Measurements from ENCODE around the gene BOLA2B. TPM values are rescaled to one million over a fixed set of nuclear protein-coding genes. Genes with fewer than 3 reads are reported as not detected.
A peak's percentile ranks its signal among the peaks of the same experiment; 100 is the strongest.
"Not testable (repeated sequence)": the region's sequence is repeated elsewhere in the genome, so short reads cannot be mapped to it uniquely, and the experiment has no call there.

Gene BOLA2B
- total RNA-seq, result 100 to 1,000 TPM in 2 of 3 donors, 10 to 100 TPM in 1; 67.8 to 187 (median 152) TPM
- long read RNA-seq, donor 1, transcript BOLA2B-201 (3 exons, 1,012 nt), result major isoform, 10 of 38 reads
- long read RNA-seq, donor 1, partial matches to known transcripts, result 0 of 38 reads
- long read RNA-seq, donor 1, other reads (novel, unspliced or antisense), result 26 of 38 reads
- long read RNA-seq, donor 2, transcript BOLA2B-201 (3 exons, 1,012 nt), result major isoform, 34 of 38 reads
- long read RNA-seq, donor 2, partial matches to known transcripts, result 0 of 38 reads
- long read RNA-seq, donor 2, other reads (novel, unspliced or antisense), result 1 of 38 reads

DNA sequence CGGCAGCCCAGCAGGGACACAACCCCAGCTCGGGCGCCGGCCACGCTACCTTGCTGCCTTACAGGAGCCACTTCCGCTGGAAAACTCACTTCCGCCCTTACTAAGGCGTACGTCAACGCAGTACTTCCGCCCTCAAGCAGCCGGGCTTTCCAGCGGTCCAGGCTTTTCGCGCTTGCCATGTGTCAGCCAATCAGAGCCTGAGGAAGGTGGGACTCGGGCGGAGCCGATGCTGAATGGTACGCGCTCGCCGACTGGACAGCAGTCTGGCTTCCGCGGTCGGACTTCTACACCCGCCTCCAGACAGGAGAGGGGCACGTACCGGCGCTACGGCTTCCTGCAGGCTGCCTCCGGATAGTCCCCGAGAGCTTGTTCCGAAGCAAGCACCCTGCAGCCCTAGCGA lies at the start of gene BOLA2B, which contains the start of gene SLX1A:
Gene BOLA2B (minus strand): TSS at position 52 of the 400 bp plus-strand sequence. CDS start 71 bp downstream, outside the sequence.
Gene SLX1A (plus strand): TSS at position 261 of the 400 bp plus-strand sequence. CDS start 210 bp downstream, outside the sequence.
- H3K9me3 ChIP-seq; H3K4me3 ChIP-seq; DNase-seq; H3K36me3 ChIP-seq (ENCODE audit: low read depth); intact Hi-C loops (cut with DNase I, micrococcal nuclease); H3K4me1 ChIP-seq (ENCODE audit: low read depth): not testable (repeated sequence)
- peak; percentile 90 for ATAC-seq

DNA sequence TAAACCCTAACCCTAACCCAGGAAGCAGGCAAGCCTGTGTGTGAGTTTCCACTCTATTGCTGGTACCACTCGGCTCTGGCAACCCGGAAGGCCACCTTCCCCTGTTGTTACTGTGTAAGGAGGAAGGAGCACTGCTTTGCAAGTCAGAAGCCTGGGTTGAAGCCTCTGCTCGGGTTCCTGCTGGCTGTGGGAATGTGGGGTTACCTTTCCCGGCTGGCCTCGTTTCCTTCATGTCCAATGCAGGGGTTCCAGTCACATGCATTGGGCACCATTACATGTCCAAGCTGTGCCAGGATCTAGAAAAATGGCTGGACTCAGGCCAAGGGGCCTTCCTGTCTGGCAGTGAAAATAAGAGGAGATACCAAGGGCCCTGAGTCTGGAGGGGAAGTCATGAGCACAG lies 23.6 kb upstream of the BOLA2B start:
- H3K9me3 ChIP-seq; H3K36me3 ChIP-seq (ENCODE audit: low read depth); intact Hi-C loops (cut with DNase I, micrococcal nuclease); ATAC-seq; H3K4me1 ChIP-seq (ENCODE audit: low read depth); H3K4me3 ChIP-seq: not testable (repeated sequence)
- DNase-seq, result peak in 2 of 3 donors; percentile 16 to 17

DNA sequence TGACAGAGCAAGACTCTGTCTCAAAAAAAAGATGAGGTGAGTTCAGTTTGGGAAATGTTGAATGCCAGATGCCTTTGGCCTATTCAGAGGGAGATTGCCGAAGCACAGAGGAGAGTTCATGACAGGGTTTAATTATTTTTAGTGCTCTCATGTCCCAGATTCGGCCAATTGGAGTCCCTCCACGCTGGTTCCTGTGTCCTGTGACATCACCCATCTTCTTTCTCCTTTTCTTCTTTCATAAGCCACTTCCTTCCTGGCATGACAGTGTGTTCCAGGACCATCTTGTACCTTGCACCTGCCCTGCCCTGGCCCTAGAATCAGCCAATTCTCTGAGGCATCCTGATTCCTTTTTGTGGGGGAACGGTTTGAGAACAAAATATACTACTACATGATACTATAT lies 17.9 kb upstream of the BOLA2B start:
- H3K9me3 ChIP-seq; H3K4me1 ChIP-seq (ENCODE audit: low read depth); DNase-seq; intact Hi-C loops (cut with DNase I, micrococcal nuclease); H3K36me3 ChIP-seq (ENCODE audit: low read depth); H3K4me3 ChIP-seq: not testable (repeated sequence)
- peak; percentile 17 for ATAC-seq

DNA sequence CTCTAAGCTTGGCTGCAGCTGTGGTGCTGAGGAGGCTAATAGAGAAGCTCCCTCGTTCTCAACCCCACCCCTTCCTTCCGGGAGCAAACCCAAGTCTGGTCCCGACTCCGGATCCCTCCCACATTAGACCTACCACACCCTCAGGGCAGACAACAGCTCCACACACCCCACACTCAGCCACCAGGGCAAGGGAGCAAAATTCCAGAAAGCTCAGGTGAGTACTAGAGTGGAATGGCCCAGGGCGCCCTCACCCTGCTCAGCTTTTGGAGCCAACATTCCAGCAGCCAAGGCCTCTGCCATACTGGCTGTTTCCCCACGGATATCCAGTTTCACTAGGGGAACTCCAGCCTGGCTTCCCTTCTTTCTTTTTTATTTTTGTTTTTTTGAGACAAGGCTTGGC lies 15.6 kb upstream of the BOLA2B start:
- DNase-seq (peak in 2 of 3 donors; percentile 77 to 87), ATAC-seq (peak; percentile 74)
- intact Hi-C loops (cut with DNase I, micrococcal nuclease); H3K4me1 ChIP-seq (ENCODE audit: low read depth); H3K4me3 ChIP-seq; H3K9me3 ChIP-seq; H3K36me3 ChIP-seq (ENCODE audit: low read depth): not testable (repeated sequence)

DNA sequence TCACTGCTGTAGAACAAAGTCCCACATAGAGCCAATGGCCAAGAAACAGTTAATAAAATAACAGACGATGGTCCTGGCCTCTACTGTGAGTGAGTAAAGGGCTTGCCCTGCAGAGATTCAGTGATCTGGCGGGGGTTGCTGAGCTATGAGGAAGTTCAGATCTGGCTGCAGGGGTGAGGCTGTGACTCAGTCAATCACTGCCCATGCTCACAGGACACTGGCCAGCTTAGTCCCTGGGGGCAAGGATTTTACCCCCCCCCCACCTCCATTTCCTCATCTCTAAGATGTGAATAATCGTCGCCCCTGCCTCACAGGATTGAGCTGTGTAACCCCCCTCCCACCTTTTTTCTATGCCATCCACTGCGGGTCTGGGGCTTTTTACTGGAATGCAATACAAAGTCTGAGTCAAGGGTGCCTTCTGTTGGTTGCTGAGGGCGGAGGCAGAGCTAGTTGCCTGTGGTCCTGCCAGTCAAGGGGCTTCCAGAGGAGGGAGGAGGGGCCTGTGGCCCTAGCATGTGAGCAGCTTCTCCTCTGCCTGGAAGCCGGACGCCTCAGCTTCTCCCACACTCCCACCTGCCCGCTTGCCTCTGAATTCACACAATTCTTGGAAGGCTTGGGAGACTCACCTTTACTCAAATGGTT lies 13.7 kb upstream of the BOLA2B start:
- H3K9me3 ChIP-seq; H3K4me1 ChIP-seq (ENCODE audit: low read depth); H3K36me3 ChIP-seq (ENCODE audit: low read depth); H3K4me3 ChIP-seq; intact Hi-C loops (cut with DNase I, micrococcal nuclease): not testable (repeated sequence)
- ATAC-seq (peak; percentile 66), DNase-seq (peak; percentile 24 to 52 (median 43))

DNA sequence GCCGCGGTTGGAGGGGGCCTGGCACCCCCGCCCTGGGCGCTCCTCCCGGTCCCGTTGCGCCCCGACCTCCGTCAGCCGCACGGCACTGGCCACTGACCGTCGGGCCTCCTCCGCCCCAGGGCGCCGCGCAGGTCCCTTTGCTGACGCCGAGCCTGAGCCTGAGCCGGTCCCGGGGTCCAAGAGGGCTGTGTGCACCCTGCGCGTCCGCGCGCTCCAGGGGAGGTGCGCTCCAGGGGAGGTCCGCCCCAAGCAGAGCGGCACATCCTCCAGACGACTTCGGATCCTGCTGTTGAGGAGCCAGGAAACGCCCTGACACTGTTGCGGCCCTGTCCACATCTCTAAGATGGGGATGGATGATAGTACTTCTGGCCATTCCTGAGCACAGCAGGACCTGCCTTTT lies 12.8 kb upstream of the BOLA2B start:
- DNase-seq; H3K36me3 ChIP-seq (ENCODE audit: low read depth); H3K4me1 ChIP-seq (ENCODE audit: low read depth); intact Hi-C loops (cut with DNase I, micrococcal nuclease); H3K9me3 ChIP-seq; H3K4me3 ChIP-seq: not testable (repeated sequence)
- ATAC-seq, result peak; percentile 49

DNA sequence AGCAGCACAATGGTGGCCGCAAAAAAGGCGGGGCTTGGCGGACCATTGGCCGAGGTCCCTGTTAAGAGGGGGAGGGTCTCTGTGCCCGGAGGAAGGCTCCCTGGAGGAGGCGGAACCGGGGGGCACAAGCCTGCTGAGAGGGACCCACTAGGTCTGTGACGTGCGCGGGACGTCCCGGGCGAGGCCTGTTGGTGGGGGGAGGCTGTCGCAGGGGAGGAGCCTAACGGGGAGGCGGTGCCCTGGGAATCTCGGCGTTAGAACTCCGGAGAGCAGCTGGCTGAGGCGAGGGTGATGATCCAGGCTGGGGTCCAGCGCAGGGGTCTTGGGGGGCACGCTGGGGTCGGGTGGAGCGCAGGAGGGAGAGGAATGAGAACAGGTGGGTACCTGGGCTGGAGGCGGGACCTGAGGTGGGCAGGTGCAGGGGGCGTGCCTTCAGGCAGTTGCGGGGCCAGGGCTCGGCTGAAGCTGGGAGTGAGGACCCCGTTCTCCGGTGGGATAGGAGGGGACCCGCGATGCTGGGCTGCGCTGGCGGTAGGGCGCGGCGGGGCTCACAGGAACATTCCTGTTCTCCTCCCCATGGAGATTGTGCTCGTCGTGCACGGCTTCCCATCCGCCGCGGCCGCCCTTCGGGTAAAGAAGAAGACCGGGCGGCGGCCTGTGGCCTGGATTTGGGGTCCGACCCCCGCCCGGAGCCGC lies 12.2 kb upstream of the BOLA2B start:
- intact Hi-C loops (cut with DNase I, micrococcal nuclease); H3K36me3 ChIP-seq (ENCODE audit: low read depth); H3K4me3 ChIP-seq; H3K9me3 ChIP-seq; H3K4me1 ChIP-seq (ENCODE audit: low read depth): not testable (repeated sequence)
- DNase-seq (peak; percentile 32 to 58 (median 54)), ATAC-seq (peak; percentile 69)

DNA sequence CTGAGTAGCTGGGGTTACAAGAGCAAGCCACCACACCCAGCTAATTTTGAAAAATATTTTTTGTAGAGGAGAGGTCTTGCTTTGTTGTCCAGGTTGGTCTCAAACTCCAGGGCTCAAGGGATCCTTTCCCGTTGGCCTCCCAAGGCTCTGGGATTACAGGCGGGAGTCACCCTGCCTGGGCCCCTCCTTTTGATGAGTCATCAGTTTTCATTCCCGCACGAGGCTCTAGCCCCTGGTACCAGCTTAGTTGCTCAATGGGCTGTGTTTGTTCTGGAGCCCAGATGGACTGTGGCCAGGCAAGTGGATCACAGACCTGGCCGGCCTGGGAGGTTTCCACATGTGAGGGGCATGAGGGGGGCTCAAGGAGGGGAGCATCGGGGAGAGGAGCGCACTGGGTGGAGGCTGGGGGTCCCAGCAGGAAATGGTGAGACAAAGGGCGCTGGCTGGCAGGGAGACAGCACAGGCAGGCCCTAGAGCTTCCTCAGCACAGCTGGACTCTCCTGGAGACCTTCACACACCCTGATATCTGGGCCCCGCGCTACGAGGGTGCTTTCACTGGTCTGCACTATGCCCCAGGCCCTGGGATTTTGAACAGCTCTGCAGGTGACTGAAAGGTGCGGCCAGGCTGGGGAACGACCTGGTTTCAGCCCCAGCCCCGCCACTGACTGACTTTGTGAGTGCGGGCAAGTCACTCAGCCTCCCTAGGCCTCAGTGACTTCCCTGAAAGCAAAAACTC lies 6.3 kb upstream of the BOLA2B start:
- H3K4me3 ChIP-seq; H3K9me3 ChIP-seq; DNase-seq; intact Hi-C loops (cut with DNase I, micrococcal nuclease); H3K36me3 ChIP-seq (ENCODE audit: low read depth); H3K4me1 ChIP-seq (ENCODE audit: low read depth): not testable (repeated sequence)
- ATAC-seq, result peak; percentile 76

DNA sequence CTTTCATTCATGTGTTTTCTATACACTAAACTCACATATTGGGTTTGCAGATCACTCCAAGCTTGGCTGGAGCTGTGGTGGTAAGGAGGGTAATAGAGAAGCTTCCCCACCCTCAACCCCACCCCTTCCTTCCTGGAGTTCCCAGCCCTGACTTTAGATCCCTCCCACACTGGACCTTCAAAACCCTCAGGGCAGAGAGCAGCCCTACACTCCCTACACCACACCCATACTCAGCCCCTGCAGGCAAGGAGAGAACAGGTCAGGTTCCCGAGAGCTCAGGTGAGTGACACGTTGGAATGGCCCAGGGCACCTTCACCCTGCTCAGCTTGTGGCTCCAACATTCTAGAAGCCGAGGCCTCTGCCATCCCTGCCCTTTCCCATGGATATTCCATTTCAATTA lies 5.6 kb upstream of the BOLA2B start, which contains the start of gene SULT1A3:
Gene SULT1A3 (plus strand): TSS at position 207 of the 400 bp plus-strand sequence. CDS start 1,474 bp downstream, outside the sequence.
- intact Hi-C loops (cut with DNase I, micrococcal nuclease); DNase-seq; H3K4me3 ChIP-seq; H3K4me1 ChIP-seq (ENCODE audit: low read depth); H3K9me3 ChIP-seq; H3K36me3 ChIP-seq (ENCODE audit: low read depth): not testable (repeated sequence)
- ATAC-seq, result peak; percentile 77

DNA sequence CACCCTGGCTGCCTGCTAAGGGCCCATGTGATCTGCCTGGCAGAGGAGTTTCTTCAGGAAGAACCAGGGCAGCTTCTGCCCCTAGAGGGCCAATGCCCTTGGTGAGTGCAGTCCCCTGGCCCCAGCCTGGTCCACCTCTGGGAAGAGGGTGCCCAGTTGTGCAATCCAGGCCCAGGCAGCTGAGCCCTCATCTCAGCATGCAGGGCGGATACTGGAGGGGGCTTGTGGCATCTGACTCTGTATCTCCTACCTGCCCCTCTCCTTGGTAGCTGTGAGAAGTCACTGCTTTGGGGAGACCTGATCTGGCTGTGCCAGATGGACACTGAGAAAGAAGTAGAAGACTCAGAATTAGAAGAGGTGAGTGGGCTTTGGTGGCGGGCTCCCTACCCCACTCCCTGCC lies 3.5 kb upstream of the BOLA2B start:
- H3K4me1 ChIP-seq (ENCODE audit: low read depth), result not testable (repeated sequence)

DNA sequence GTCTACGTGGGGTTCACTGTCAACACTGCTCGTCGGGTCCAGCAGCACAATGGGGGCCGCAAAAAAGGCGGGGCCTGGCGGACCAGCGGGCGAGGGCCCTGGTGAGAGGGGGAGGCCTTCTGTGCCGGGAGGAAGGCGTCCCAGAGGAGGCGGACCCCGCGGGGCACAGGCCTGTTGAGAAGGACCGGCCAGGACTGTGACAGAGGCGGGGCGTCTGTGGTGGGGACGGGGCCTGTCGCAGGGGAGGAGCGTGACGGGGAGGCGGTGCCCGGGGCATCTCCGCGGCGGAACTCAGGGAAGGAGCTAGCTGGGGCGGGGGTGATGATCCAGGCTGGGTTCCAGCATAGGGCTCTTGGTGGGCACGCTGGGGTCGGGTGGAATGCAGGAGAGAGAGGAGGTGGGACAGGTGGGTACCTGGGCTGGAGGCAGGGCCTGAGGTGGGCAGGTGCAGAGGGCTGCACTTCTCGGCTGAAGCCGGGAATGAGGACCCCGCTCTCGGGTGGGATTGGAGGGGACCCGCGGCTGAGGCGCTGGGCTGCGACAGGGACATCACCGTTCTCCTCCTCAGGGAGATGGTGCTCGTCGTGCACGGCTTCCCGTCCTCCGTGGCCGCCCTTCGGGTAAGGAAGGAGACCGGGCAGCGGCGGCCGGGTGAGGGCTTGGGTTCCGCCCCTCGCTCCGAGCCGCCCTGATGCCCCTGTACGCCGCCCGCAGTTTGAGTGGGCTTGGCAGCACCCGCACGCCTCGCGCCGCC lies 883 bp upstream of the BOLA2B start:
- H3K4me1 ChIP-seq (ENCODE audit: low read depth); H3K9me3 ChIP-seq; H3K36me3 ChIP-seq (ENCODE audit: low read depth); intact Hi-C loops (cut with DNase I, micrococcal nuclease); H3K4me3 ChIP-seq: not testable (repeated sequence)
- peak in 2 of 3 donors; percentile 59 to 71 for DNase-seq
- ATAC-seq, result peak; percentile 80

More for the DNA sequence above, 3.5 kb upstream of the BOLA2B start:
- intact Hi-C loops (cut with DNase I, micrococcal nuclease); ATAC-seq; H3K9me3 ChIP-seq; H3K4me3 ChIP-seq; H3K36me3 ChIP-seq (ENCODE audit: low read depth): not testable (repeated sequence)
- DNase-seq, result peak in 2 of 3 donors; percentile 2 to 36

DNA sequence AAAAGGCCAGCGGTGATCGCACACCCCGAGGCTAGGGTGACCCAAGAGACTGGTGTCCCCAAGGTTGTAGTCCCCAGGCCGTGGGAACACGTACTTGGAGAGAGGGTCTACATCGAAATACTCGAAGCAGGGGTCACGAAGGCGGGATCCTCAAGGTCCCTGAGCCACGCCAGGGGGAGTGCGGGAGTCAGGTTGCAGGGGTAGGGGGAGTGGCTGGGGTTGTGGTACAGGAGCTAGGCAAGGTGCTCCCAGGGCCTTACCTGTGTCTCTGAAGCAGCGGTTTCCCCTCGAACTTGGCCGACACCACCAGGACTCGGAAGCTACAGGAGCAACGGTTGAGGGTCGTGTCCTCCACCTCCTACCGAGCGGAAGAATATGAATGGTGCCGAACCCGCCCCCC lies 368 bp downstream of the BOLA2B start:
- H3K4me1 ChIP-seq (ENCODE audit: low read depth); H3K4me3 ChIP-seq; intact Hi-C loops (cut with DNase I, micrococcal nuclease); DNase-seq; H3K36me3 ChIP-seq (ENCODE audit: low read depth); H3K9me3 ChIP-seq: not testable (repeated sequence)
- peak; percentile 46 for ATAC-seq

DNA sequence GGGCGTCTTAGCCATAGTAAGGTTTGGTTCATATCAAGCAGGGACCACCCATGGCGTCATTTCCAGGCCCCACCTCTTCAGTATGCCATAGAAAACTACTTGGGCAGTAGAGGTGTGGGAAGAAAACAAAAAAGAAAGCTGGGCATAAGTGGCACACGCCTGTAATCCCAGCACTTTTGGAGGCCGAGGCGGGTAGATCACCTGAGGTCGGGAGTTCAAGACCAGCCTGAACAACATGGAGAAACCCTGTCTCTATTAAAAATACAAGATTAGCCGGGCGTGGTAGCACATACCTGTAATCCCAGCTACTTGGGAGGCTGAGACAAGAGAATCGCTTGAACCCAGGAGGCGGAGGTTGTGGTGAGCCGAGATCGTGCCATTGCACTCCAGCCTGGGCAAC lies 2.3 kb downstream of the BOLA2B start:
- H3K4me3 ChIP-seq; H3K9me3 ChIP-seq; H3K4me1 ChIP-seq (ENCODE audit: low read depth); H3K36me3 ChIP-seq (ENCODE audit: low read depth); intact Hi-C loops (cut with DNase I, micrococcal nuclease); ATAC-seq: not testable (repeated sequence)
- peak in 1 of 3 donors; percentile 31 for DNase-seq
